ENCODE results near the gene FAM219B.

Gene FAM219B

GRCh38 chr15:74872702-74873035 lies 34.0 kb downstream of the FAM219B start:
- DNase-seq: no peak

- no peak for DNase-seq
Measured at GRCh38 chr15:74870436-74871215, 36.0 kb downstream of the FAM219B start.

- peak; percentile 25 for DNase-seq
Measured at GRCh38 chr15:74869726-74870407, 36.8 kb downstream of the FAM219B start.

GRCh38 chr15:74869372-74869725 lies 37.3 kb downstream of the FAM219B start:
- DNase-seq: no peak

DNA sequence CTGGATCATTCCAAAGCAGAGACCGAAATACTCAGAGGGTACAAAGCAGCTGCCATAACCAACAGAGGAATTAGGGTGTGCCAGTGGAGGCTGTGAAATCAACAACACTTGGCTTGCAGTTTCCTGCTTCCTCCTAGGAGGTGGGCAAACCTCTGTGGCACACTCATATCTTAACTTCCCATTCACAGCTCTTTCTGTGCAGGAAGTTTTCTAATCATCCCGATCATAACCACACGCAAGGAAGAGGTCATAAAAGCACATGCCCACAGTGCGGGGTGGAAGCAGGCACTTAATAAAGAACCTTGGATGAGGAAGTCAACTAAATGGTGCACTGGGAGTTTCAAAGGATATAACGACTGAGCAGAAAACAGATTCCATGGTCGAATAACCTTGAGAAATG lies 38.6 kb downstream of the FAM219B start:
- DNase-seq: no peak

GRCh38 chr15:74867466-74868038 lies 39.1 kb downstream of the FAM219B start:
- DNase-seq: no peak

DNA sequence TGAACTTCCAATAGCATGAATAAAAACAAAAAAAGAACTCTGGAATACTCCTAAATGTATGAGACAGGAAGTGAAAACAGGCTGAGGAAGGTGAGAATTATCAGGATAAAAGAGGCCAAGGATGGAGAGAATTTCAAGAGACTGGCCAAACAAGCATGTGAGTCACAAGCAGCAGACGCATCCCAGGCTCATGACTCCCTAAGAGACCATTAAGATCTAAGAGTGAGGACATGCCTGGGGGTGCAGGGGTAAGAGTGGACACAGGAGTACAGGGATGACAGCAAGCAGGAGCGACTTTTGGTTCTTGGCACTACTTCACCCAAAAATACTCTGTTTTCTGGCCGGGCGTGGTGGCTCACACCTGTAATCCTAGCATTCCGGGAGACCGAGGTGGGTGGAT lies 40.6 kb downstream of the FAM219B start:
- DNase-seq: no peak

GRCh38 chr15:74865316-74865715 lies 41.3 kb downstream of the FAM219B start:
- no peak for DNase-seq

DNA sequence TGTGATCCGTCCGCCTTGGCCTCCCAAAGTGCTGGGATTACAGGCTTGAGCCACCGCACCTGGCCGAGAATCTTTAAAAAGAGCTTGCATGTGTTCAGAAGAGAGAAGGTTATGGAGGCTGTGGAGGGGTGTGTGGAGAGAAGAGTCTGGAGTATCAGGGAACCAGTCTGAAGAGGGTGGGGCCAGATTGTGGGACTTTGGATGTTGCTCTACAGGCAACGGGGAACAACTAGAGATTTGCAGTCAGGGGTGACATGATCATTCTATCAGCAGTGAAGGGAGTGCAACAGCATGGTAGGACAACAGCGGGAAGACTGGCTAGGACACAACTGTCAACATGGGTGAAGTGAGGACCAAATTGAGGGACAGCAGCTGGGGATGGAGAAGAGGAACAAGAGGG lies 42.4 kb downstream of the FAM219B start:
- DNase-seq: no peak

GRCh38 chr15:74863239-74864056 lies 43.2 kb downstream of the FAM219B start:
- no peak for DNase-seq

DNA sequence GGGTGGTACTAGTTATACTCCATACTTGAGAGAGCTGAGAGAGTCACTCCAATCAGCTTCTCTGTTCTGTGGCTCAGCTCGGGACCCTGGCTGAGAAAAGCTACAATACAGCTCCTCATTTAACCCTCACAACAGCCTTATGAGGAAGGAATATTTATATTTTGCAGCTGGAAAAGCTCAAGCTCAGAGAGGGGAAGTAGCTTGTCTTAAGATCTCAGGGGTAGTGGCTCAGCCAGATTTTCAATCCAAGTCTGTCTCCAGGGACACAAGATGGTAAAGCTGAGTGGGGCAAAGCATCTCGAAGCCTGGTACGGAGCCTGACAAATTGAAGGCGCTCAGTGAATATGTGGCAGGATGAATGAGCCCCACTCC lies 48.3 kb downstream of the FAM219B start:
- no peak for DNase-seq

GRCh38 chr15:74857671-74858368 lies 48.8 kb downstream of the FAM219B start:
- DNase-seq: no peak

GRCh38 chr15:74857082-74857655 lies 49.5 kb downstream of the FAM219B start:
- DNase-seq: no peak

- no peak for DNase-seq
Measured at GRCh38 chr15:74856537-74856936, 50.1 kb downstream of the FAM219B start.

DNA sequence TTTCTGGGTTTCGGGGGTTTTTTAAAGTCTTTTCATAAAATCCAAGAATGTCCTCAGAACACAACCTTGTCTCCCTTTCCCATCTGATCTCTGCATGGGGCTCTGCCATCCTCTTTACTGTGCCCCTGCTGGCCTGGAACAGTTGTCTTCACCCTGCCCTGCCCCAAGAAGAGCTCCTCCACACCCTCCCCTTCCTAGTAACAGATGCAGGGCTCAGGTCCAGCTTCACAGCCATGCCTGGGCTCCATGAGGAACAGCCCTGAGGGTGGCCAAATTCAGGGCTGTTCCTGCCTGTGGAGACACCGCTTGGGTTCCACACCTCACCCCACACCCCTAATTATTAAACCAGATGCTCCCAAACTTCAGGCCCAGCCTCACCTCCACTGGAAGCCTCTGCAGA lies 50.8 kb downstream of the FAM219B start:
- no peak for DNase-seq

DNA sequence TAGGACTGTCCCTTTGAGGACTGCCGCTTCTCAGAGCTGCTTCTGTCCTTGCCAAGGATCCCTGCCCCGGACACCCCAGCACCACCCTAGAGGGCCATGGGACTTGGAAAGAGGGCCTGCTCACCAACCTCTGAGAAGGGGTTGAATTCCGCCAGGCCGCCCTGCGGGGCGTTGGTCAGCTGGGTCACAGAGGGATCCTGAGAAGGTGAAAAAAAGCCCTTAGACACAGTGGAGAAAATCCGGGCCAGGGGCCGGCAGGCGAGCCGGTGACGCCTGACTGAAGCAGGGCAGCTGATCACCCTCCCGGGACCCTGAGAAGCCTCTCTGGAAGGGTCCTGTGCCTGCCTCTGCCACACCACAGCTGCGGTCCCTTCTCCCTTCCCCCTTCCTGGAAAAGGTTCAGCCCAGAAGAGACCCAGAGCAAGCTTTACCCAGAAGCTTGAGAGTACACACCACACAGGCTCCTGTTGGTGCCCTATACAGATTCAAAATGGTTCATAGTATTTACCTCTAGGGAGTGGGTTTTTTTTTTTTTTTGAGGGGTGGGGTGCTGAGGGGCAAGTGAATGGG lies 52.1 kb downstream of the FAM219B start:
- DNase-seq: no peak

- DNase-seq: no peak
Measured at GRCh38 chr15:74851960-74852359, 54.7 kb downstream of the FAM219B start.

- no peak for DNase-seq
Measured at GRCh38 chr15:74850393-74850792, 56.3 kb downstream of the FAM219B start.

Measured in activated naive CD4-positive, alpha-beta T cell treated with Interleukin-2 at 50 U/mL for 16 hours (primary cell).